Spinal cord (tissue), 10 donors: Measurements from ENCODE around the gene AATK. TPM values are rescaled to one million over a fixed set of nuclear protein-coding genes. Genes with fewer than 3 reads are reported as not detected.
"Not testable (repeated sequence)": the region's sequence is repeated elsewhere in the genome, so short reads cannot be mapped to it uniquely, and the experiment has no call there.

Experiments
- DNase-seq, 6 donors: peaks; one replicate each; pipeline versions ENCODE4 v3.0.0 to v3.0.0-alpha.2; 2013 to 2015; ENCODE audit warnings: low spot score in 6 of 6, low read depth in 4 of 6
- H3K27ac ChIP-seq: one replicate; pipeline ENCODE4 v1.5.1; 2013; ENCODE audit warnings: low read depth, low read length, control low read depth
- H3K27me3 ChIP-seq: one replicate; pipeline ENCODE4 v1.6.1; 2013; ENCODE audit warnings: low read length; ENCODE audit not compliant: control insufficient read depth, insufficient read depth
- H3K36me3 ChIP-seq: one replicate; pipeline ENCODE4 v1.6.1; 2013; ENCODE audit warnings: low read length; ENCODE audit not compliant: control insufficient read depth, insufficient read depth
- H3K4me1 ChIP-seq: one replicate; pipeline ENCODE4 v1.6.1; 2013; ENCODE audit warnings: low read length; ENCODE audit not compliant: control insufficient read depth, insufficient read depth
- H3K4me3 ChIP-seq: one replicate; pipeline ENCODE4 v1.5.1; 2013; ENCODE audit warnings: low read depth, low read length, control low read depth
- H3K9me3 ChIP-seq: one replicate; pipeline ENCODE4 v1.6.1; 2013; ENCODE audit warnings: low read length; ENCODE audit not compliant: control insufficient read depth, insufficient read depth
- WGBS: methylation state at CpG from one replicate; pipeline ENCODE4 v1.1.5; 2013; ENCODE audit warnings: missing lambda C conversion rate; ENCODE audit not compliant: insufficient coverage; 5-methylcytosine and 5-hydroxymethylcytosine counted together
- polyA plus RNA-seq, 2 donors: library from polyadenylated mRNA; unstranded; fragments of 120-200 nt; gene quantifications; one replicate each; pipeline ENCODE4 v1.2.1, GENCODE V29; 2013; ENCODE audit not compliant: insufficient read length in 2 of 2
- total RNA-seq, 2 donors: library from RNA; depleted of rRNA in 1 of 2; stranded (reverse); fragments of 120-200 nt in 1 of 2; fragments of >200 nt in 1 of 2; gene quantifications; one replicate each; pipeline versions ENCODE4 v1.2.3 to v1.2.4, GENCODE V29; 2013 to 2014
- donor health status: healthy.

The AATK gene
- total and polyA plus RNA-seq, 4 donors, result 41.9 to 149 (median 111) TPM

GRCh38 chr17:81152288-81152828 lies 13.7 kb downstream of the AATK start:
- Histone ChIP-seq H3K27me3 (no peaks in the 10 kb centered on the region), H3K4me1 (peaks cover 6% of the 10 kb centered on the region), H3K36me3 (peaks cover 34% of the 10 kb centered on the region), H3K27ac (no peak overlapping the region), H3K4me3 (no peak overlapping the region), H3K9me3 (no peaks in the 10 kb centered on the region)
- no peak for DNase-seq
- WGBS, result no CpG with 5 or more reads among the region's 8 CpGs

DNA sequence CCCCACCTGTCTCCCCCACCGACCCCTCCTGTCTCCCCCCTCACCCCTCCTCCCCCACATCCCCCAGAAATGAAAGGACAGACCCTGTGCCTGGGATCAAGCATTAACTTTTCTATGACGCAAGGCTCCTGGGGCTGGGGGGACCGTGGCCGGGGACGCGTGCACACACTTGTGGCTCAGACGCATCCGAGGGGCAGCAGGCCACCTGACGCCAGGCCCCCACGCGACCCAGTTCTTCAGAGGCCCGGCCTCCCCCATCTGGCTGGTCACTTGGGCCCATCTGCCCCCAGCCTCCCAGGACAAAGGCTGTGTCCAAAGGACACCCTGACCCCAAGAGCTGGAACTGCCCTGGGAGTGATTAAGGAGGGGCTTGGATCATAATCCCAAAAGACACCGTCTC lies 14.7 kb downstream of the AATK start:
- 79% methylated on average over 11 of the region's 13 CpGs for WGBS
- H3K4me3 ChIP-seq, result no peak overlapping the region
- peaks cover 6% of the 10 kb centered on the region for H3K4me1 ChIP-seq
- H3K9me3 ChIP-seq, result no peaks in the 10 kb centered on the region
- peaks cover 29% of the 10 kb centered on the region for H3K36me3 ChIP-seq
- no peak for DNase-seq
- H3K27ac ChIP-seq, result no peak overlapping the region
- no peaks in the 10 kb centered on the region for H3K27me3 ChIP-seq

DNA sequence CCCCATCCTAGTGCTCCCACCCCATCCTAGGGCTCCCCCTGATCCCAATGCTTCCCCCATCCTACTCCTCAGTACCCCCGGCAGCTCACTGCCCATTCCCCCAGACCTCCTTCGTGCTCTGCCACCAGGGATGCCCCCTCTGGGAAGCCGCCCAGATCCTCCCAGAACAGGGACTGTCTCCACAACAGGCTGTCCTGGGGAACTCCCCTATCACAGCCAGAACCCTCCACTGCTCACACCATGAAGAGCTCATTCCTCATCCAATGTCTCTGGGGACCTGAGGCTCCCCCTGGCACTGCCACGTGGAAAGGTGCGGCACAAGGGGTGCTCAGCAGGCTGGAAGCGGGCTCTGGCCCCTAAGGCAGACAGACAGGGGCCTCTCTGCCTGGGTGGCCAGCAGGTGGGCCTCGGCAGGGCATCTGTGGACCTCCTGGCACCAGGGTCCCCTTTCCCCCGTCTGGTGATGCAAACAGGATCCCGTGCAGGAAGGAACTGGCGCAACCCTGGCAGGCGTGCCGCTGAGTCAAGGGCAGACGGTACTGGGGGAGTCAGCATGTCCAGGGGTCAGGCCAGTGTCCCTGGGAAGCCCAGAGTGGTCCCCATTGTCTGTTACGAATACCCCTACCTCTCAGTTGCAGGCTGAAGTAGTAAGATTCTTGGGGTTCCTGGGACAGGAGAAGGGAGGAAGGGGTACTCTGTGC lies 15.5 kb downstream of the AATK start:
- Histone ChIP-seq H3K9me3 (no peaks in the 10 kb centered on the region), H3K27ac (no peak overlapping the region), H3K27me3 (no peaks in the 10 kb centered on the region), H3K4me1 (peaks cover 6% of the 10 kb centered on the region), H3K36me3 (peaks cover 29% of the 10 kb centered on the region), H3K4me3 (no peak overlapping the region)
- 77% methylated on average over 13 of the region's 14 CpGs for WGBS
- no peak for DNase-seq

DNA sequence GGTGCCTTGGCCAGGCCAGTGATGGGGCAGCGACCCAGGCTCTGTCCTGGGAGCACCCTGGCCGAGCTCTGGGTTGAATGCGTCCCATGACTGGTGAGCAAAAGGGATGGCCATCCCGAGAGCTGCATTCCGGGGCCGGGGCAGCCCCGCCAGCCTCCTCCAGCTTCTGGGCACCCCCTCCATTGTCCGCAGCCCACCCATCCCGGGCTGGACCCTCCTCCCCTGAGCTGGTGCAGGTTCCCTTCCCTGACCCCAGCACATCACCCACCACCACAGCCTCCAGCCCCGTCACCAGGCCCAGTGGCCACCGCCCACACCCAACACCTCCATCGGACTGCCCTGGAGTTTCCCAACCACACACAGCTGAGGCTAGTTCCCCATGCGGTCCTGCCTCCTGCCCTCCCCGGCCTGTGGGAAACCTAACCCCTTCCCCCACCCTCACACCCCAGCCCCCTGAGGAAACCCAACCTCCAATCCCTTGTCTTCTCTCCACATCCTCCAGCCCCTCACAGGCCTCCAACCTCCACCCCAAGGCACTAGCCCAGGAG lies 17.0 kb downstream of the AATK start:
- no peaks in the 10 kb centered on the region for H3K27me3 ChIP-seq
- peaks cover 33% of the 10 kb centered on the region for H3K36me3 ChIP-seq
- H3K27ac ChIP-seq, result no peak overlapping the region
- no peak overlapping the region for H3K4me3 ChIP-seq
- no peaks in the 10 kb centered on the region for H3K9me3 ChIP-seq
- DNase-seq, result no peak
- peaks cover 10% of the 10 kb centered on the region for H3K4me1 ChIP-seq
- 81% methylated on average over 14 of the region's 14 CpGs for WGBS

DNA sequence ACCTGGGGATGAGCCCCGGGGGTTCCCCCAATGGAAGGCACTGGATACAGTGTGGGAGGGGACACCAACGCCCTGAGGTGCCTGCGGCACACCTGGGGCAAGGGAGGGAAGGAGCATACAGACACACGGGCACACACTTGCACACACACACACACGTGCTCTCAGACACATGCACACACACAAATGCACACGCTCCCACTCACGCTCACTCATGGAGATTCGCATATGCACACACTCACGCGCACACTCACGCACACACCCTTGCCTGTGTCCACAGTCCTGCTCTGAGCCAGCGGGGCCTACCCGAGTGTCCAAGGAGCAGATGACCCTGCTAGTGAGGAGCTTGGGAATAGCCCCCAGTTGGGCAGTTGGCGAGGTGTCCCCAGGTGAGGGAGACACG lies 17.4 kb downstream of the AATK start:
- Histone ChIP-seq H3K4me1 (peaks cover 14% of the 10 kb centered on the region), H3K4me3 (no peak overlapping the region), H3K9me3 (no peaks in the 10 kb centered on the region), H3K36me3 (peaks cover 38% of the 10 kb centered on the region), H3K27ac (no peak overlapping the region), H3K27me3 (no peaks in the 10 kb centered on the region)
- DNase-seq, result no peak
- WGBS, result 96% methylated on average over 12 of the region's 15 CpGs

DNA sequence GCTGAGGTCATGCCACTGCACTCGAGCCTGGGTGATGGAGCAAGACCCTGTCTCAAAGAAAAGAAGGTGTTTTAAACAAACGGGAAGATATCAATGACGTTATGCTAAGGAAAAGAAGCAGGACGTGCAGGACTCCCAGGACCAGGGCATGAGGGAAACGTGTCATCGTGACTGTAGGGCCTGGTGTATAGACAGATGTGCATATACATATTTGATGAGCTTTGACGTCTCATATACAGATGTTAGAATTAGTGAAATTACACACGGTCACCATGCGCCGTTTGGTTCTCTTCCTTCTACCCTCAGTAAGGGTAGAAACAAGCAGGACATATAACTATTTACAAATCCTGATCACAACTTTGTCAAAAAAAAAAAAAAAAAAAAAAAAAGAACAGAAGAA lies 18.3 kb downstream of the AATK start:
- Histone ChIP-seq H3K27ac (no peak overlapping the region), H3K4me3 (no peak overlapping the region), H3K36me3 (peaks cover 46% of the 10 kb centered on the region), H3K4me1 (peaks cover 20% of the 10 kb centered on the region), H3K27me3 (no peaks in the 10 kb centered on the region), H3K9me3 (no peaks in the 10 kb centered on the region)
- DNase-seq, result no peak
- 86% methylated on average over 4 of the region's 10 CpGs for WGBS

DNA sequence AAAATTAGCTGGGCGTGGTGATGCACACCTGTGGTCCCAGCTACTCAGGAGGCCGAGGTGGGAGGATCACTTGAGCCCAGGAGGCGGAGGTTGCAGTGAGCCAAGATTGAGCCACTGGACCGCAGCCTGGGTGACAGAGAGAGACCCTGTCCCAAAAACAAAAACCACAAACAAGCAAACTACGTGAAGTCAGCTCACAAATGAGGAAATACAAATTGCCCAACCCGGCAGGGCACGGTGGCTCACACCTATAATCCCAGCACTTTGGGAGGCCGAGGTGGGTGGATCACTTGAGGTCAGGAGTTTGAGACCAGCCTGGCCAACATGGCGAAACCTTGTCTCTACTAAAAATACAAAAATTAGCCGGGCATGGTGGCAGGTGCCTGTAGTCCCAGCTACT lies 19.8 kb downstream of the AATK start:
- Histone ChIP-seq H3K4me1 (peaks cover 26% of the 10 kb centered on the region), H3K36me3 (peaks cover 45% of the 10 kb centered on the region)
- H3K4me3 ChIP-seq, H3K27ac ChIP-seq, DNase-seq, H3K9me3 ChIP-seq, H3K27me3 ChIP-seq: not testable (repeated sequence)
- 40% methylated on average over 2 of the region's 10 CpGs for WGBS

DNA sequence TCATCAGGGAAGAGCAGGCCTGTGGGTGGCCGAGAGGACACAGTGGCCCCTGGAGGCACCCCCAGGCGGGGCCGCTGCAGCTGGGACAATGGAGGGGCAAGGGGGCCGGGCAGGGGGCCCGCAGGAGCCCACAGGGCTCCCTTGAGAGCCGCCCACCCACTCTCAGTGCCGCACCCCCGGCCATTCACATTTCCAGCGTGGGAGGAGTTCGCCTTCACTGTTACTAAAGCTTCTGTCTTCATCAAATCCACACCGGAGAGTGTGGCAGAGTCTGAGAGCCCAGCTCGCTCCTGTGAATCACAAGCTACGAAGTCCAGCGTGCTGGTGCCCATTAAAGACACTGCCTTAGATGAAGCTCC lies 21.6 kb downstream of the AATK start:
- H3K36me3 ChIP-seq, result peaks cover 35% of the 10 kb centered on the region
- 61% methylated on average over 12 of the region's 14 CpGs for WGBS
- H3K4me1 ChIP-seq, result peaks cover 30% of the 10 kb centered on the region
- no peaks in the 10 kb centered on the region for H3K9me3 ChIP-seq
- DNase-seq, result no peak
- no peak overlapping the region for H3K4me3 ChIP-seq
- H3K27me3 ChIP-seq, result no peaks in the 10 kb centered on the region
- H3K27ac ChIP-seq, result no peak overlapping the region

DNA sequence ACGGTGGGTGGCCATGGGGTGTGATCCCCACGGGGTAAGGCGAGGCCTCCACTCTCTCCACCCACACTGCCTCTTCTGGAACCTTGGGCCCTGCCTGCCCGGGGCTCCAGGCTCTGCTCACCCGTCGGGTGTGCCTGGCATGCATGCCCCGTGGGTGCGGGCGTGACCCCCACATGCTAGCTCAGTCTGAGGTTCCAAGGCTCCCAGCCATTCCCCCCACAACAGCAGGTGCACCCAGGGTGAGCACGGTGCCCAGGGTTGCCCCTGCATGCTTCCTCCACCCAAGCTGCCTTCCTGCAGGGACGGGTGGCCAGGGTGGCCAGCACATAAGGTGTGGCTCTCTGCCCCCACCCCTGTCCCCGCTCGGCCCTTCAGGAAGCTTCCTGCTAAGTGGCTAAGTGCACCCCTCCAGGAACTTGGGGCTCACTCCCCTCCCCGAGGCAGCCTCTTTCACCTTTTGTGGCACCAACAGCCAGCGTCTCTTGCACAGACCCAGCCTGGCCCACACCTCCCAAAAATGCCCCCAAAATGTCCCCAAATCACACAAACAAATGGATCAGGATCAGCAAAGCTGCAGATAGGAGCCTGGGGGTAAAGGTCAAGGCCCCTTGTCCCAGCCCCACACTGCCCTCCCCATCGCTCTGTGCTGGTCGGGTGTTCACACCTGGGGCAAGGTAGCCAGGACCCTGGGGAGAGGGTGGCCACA lies 22.2 kb downstream of the AATK start:
- Histone ChIP-seq H3K27ac (no peak overlapping the region), H3K36me3 (peaks cover 34% of the 10 kb centered on the region), H3K27me3 (no peaks in the 10 kb centered on the region), H3K9me3 (no peaks in the 10 kb centered on the region), H3K4me1 (peaks cover 35% of the 10 kb centered on the region), H3K4me3 (no peak overlapping the region)
- WGBS, result 96% methylated on average over 15 of the region's 17 CpGs
- DNase-seq, result no peak

GRCh38 chr17:81143200-81143527 lies 22.9 kb downstream of the AATK start:
- DNase-seq, result no peak
- Histone ChIP-seq H3K27me3 (no peaks in the 10 kb centered on the region), H3K27ac (no peak overlapping the region), H3K36me3 (peaks cover 27% of the 10 kb centered on the region), H3K9me3 (no peaks in the 10 kb centered on the region), H3K4me3 (no peak overlapping the region), H3K4me1 (peaks cover 33% of the 10 kb centered on the region)
- WGBS, result 74% methylated on average over 8 of the region's 11 CpGs
